Bronchial epithelial cell (primary cell): ENCODE measurements around the gene FOXD3. TPM values are rescaled to one million over a fixed set of nuclear protein-coding genes. Genes with fewer than 3 reads are reported as not detected.
A peak's percentile ranks its signal among the peaks of the same experiment; 100 is the strongest.

Experiments
- DNase-seq: peaks from one replicate; pipeline ENCODE4 v3.0.0-alpha.2; 2010; ENCODE audit warnings: low read depth
- FAIRE-seq: peaks from 2 replicates; lab custom pipeline; 2011; peaks lifted over from hg19 to GRCh38; lab: Jason Lieb, UNC
- H3K27me3 ChIP-seq: 2 replicates; pipeline ENCODE4 v1.5.1; 2011; ENCODE audit warnings: low read length; ENCODE audit not compliant: control insufficient read depth, insufficient read depth
- H3K36me3 ChIP-seq: 2 replicates; pipeline ENCODE4 v1.5.1; 2011; ENCODE audit warnings: low read length; ENCODE audit not compliant: control insufficient read depth, insufficient read depth
- H3K4me3 ChIP-seq: 2 replicates; pipeline ENCODE4 v1.5.1; 2011; ENCODE audit warnings: mild to moderate bottlenecking, low read depth, low read length, control low read depth
- total RNA-seq: library from RNA; depleted of rRNA; stranded (reverse); fragments of >200 nt; gene quantifications from 2 replicates; pipeline ENCODE4 v1.2.1, GENCODE V29; 2014
- TF ChIP-seq, protein P1 (sequence below): IDR thresholded peaks from 2 replicates; pipeline ENCODE4 v1.5.1; 2011; ENCODE audit warnings: mild to moderate bottlenecking, moderate library complexity, low read length, control low read depth, inconsistent platforms; ENCODE audit not compliant: insufficient read depth, severe bottlenecking

FOXD3 gene
- total RNA-seq, 1 donor from 2014 or later, result not detected

DNA sequence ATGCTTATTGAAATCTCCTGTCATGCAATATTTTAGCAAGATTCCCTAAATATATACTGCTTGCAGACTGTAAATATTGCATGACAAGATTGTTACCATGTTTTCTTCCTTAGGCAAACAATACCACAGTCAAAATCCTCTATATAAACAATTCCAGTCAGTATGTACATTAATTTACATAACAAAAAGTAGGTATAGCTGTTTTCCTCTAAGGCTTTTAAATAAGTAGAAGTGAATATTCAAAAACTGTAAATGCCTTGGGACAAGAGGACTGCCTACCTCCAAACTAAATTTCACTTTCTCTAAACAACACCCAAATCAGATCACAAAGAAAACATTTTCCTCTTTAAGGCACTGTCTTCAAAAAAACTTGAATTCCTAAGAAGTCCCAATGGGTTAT, 17.3 kb upstream of the FOXD3 start:
- FAIRE-seq, result no peak
- TF ChIP-seq, protein P1, sequence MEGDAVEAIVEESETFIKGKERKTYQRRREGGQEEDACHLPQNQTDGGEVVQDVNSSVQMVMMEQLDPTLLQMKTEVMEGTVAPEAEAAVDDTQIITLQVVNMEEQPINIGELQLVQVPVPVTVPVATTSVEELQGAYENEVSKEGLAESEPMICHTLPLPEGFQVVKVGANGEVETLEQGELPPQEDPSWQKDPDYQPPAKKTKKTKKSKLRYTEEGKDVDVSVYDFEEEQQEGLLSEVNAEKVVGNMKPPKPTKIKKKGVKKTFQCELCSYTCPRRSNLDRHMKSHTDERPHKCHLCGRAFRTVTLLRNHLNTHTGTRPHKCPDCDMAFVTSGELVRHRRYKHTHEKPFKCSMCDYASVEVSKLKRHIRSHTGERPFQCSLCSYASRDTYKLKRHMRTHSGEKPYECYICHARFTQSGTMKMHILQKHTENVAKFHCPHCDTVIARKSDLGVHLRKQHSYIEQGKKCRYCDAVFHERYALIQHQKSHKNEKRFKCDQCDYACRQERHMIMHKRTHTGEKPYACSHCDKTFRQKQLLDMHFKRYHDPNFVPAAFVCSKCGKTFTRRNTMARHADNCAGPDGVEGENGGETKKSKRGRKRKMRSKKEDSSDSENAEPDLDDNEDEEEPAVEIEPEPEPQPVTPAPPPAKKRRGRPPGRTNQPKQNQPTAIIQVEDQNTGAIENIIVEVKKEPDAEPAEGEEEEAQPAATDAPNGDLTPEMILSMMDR, result no peak
- DNase-seq, result no peak
- Histone ChIP-seq H3K36me3 (no peaks in the 10 kb centered on the region), H3K27me3 (no peaks in the 10 kb centered on the region), H3K4me3 (no peak overlapping the region)

DNA sequence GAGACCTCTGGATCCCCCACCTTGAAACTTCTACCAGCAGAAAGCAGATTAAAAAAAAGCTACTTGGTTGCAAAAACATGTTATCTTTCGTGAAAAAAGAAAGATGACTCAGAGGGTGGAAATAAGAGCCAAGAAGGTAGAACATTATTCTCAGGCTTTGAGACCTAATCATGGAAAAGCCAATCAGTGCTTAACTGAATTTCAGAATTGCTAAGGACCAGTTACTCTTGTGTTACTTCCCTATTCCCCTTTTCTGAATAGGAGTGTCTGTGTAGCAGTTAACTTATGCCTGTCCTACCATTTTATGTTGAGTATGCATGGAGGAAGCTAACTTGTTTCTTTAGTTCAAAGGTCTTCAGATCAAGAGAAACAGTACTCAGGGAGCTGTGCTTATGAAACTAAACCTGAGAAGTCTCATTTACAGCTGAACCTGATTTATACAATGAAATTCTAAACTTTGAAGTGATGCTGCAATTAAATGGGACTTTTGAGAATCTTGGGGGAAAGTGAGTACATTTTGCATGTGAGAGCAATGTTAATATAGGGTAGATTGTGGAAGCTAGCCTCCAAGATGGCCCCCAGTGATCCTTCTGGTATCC, 15.1 kb upstream of the FOXD3 start:
- Histone ChIP-seq H3K36me3 (no peaks in the 10 kb centered on the region), H3K27me3 (no peaks in the 10 kb centered on the region), H3K4me3 (no peak overlapping the region)
- no peak for DNase-seq
- TF ChIP-seq, protein P1, result no peak
- FAIRE-seq, result no peak

DNA sequence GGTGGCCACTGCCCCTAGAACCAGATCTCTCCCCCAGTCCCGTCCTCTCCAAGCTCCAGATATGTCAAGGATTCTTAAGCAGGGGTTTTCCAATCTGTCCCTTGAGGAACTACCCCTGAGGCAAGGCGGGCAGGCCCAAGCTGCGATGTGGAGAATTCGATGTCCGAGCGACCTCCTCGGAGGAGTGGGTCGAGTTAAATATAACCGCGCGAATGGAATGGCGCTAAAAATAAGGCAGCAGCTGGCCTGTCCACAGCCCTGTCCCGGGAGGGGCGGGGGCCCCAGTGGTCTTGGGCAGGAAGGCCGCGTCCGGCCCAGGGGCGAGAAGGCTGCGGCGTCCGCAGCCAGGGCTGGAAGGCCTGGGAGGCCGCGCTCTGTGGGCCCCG, 5.8 kb upstream of the FOXD3 start:
- DNase-seq (no peak), FAIRE-seq (no peak)
- H3K4me3 ChIP-seq, result no peak overlapping the region
- H3K27me3 ChIP-seq, result peaks cover 37% of the 10 kb centered on the region
- no peaks in the 10 kb centered on the region for H3K36me3 ChIP-seq
- TF ChIP-seq, protein P1, result no peak

DNA sequence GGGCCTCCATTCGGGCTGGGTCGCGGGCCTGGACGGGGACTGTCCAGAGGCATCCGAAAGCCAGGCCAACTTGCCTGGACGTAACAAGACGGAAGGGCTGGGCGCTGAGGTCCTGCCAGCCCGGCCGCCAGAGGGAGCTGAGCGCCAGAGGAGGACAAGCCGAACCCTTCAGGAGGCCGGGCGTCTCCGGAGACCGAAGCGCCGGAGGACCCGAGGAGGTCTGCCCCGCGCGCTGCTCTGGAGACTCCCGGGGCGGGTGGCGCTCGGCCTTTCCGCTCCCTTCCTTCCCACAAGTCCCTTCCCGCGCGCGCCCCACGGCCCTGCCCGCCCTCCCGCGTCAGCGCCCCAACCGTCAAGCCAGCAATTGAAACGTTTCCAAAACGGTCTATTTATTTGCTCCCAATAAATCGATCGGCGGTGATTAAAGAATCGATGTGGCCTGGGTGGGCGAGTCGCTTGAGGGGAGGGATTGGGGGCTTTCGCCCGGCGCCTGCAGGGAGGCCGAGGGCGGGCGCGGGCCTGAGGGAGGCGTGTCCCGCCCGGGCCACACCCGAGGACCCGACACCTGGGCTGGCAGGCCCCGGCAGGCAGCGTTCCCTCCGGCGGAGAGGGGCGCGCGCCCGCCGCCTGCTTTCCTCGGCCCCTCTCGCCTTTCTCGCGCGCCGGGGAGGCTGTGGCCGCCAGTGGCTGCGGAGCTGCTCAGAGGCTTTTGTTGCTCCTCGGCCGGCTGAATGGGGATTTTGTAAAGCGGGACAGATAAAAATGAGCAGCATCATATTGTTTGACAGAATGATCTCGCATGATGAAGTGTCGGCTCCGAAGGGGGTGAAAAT, 5.2 kb upstream of the FOXD3 start:
- FAIRE-seq, result no peak
- TF ChIP-seq, protein P1, result peak; percentile 85
- Histone ChIP-seq H3K27me3 (peaks cover 43% of the 10 kb centered on the region), H3K4me3 (peak overlapping the region; percentile 49), H3K36me3 (no peaks in the 10 kb centered on the region)
- DNase-seq, result peak; percentile 50

GRCh38 chr1:63317817-63318152, 4.6 kb upstream of the FOXD3 start:
- TF ChIP-seq, protein P1, result no peak
- Histone ChIP-seq H3K27me3 (peaks cover 48% of the 10 kb centered on the region), H3K4me3 (no peak overlapping the region), H3K36me3 (no peaks in the 10 kb centered on the region)
- DNase-seq (no peak), FAIRE-seq (no peak)
